ENCODE measurements around the gene HIVEP3. TPM values are rescaled to one million over a fixed set of nuclear protein-coding genes. Genes with fewer than 3 reads are reported as not detected.

The HIVEP3 gene
- total RNA-seq, 2 donors from 2014 or later = 3.4 to 4.0 TPM

DNA sequence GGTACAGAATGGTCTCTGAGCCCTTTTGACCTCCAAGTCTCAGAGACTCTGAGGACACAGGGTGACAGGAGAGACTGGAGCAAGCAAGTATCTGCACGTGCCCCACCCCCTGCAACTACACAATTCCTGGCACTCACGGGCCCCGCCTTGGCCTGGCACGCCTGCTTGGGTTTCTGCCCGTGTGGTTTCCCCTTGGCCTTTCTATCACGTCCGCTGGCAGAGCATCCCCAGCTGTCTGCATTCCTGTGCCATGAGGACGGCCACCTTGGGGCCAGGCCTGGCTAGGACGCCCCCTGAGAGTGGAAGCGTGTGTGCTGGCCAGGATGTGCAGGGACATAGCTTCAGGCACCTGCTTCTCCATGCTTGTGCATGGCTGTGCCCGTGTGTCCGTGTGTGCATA is 419.9 kb downstream of the HIVEP3 start:
- WGBS, 2 donors = 29 to 57% methylated on average over 7 to 12 of the region's 12 CpGs
- Histone ChIP-seq H3K36me3 (replicated peaks in 1 of 2; ENCODE audit: insufficient read depth in 1 of 2, low read depth in 2 of 2) (no peaks in the 10 kb centered on the region), H3K4me3 (no peak overlapping the region), H3K27me3 (no peaks in the 10 kb centered on the region), H3K9me3 (no peaks in the 10 kb centered on the region), H3K4me1 (peaks cover 80% of the 10 kb centered on the region), H3K27ac (peak overlapping the region; percentile 48 to 90 (median 86))
- intact Hi-C loops (cut with DNase I) = no loop called here
- DNase-seq = peak; percentile 69 to 83 (median 78)
- peak in 2 of 3 donors; percentile 9 to 18 for TF ChIP-seq POLR2A (IDR thresholded peaks at IDR 0.05)
- TF ChIP-seq, protein P1, sequence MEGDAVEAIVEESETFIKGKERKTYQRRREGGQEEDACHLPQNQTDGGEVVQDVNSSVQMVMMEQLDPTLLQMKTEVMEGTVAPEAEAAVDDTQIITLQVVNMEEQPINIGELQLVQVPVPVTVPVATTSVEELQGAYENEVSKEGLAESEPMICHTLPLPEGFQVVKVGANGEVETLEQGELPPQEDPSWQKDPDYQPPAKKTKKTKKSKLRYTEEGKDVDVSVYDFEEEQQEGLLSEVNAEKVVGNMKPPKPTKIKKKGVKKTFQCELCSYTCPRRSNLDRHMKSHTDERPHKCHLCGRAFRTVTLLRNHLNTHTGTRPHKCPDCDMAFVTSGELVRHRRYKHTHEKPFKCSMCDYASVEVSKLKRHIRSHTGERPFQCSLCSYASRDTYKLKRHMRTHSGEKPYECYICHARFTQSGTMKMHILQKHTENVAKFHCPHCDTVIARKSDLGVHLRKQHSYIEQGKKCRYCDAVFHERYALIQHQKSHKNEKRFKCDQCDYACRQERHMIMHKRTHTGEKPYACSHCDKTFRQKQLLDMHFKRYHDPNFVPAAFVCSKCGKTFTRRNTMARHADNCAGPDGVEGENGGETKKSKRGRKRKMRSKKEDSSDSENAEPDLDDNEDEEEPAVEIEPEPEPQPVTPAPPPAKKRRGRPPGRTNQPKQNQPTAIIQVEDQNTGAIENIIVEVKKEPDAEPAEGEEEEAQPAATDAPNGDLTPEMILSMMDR (IDR thresholded peaks at IDR 0.05) = no peak
- ATAC-seq = peak; percentile 12

DNA sequence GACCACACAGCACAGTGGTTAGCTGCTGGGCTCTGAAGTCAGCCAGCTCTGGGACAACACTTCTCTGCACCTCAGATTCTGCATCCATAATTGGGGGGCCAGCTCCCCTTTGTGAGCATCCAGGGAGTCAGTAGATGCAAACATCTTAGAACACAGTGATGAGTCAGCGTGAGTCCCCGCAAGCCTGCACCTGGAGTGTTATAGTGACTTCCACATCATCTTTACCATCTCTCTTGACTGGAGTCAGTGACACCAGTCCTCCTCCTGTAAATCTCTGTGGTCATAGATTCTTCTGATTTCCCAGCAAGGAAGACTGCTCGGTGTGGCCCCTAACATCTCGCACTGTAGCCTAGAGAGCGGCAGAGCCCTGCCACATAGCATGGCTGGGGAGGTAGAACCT is 420.3 kb downstream of the HIVEP3 start:
- ATAC-seq = no peak
- TF ChIP-seq POLR2A (IDR thresholded peaks at IDR 0.05) = no peak
- TF ChIP-seq, protein P1 (IDR thresholded peaks at IDR 0.05) = no peak
- H3K4me1 ChIP-seq = peaks cover 80% of the 10 kb centered on the region
- intact Hi-C loops (cut with DNase I) = no loop called here
- 91 to 100% methylated on average over 2 to 5 of the region's 5 CpGs for WGBS, 2 donors
- no peaks in the 10 kb centered on the region for H3K36me3 ChIP-seq (replicated peaks in 1 of 2; ENCODE audit: insufficient read depth in 1 of 2, low read depth in 2 of 2)
- no peak overlapping the region for H3K4me3 ChIP-seq
- no peaks in the 10 kb centered on the region for H3K27me3 ChIP-seq
- H3K9me3 ChIP-seq = no peaks in the 10 kb centered on the region
- H3K27ac ChIP-seq = peak overlapping the region in 3 of 4 donors; percentile 83 to 90 (median 88)
- peak in 1 of 4 donors; percentile 17 for DNase-seq

DNA sequence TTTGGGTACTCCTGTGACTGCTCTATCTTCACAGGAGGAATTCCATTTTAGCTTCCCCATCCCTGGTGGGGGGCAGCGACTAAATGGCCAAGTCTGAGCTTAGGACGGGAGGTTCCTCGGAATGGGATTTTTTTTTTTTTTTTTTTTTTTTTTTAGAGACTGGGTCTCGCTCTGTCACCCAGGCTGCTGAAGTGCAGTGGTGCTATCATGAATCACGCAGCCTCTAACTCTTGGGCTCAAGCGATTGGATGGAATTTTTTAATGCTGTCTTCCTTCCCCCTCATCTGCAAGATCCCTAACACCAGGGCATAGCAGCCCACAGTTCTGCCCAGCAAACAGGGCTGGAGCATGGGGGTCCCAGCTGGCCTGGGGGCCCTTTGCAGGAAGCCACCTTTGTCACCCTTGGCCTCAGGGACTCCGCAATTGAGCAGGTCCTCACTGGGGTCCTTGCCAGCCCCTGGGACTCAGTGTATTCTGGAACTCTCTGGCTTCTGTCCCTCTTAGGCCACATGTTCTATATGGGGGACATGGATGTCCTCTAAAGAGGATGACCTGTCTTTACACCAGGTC is 421.2 kb downstream of the HIVEP3 start:
- intact Hi-C loops (cut with DNase I) = no loop called here
- H3K4me1 ChIP-seq = peaks cover 76% of the 10 kb centered on the region

DNA sequence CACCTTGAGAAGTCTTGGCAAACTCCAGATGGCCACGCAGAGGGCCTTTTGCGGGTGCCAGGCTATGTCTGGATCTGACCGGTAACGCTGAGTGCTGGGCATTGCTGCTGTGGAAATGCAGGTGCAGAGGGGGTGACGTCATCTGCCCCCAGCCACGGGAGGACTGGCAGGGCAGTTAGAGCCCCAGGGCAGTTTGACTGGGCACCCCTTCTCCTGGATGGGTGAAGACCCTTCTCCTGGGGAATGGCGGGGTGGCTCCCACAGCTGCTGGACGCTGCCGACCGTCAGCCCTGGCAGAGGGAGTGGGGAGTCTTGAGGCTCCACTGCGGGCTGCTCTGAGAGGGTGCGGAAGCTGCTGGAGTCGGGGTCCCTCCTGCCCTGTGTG is 421.7 kb downstream of the HIVEP3 start:
- H3K4me1 ChIP-seq = peaks cover 71% of the 10 kb centered on the region
- no peak for TF ChIP-seq POLR2A (IDR thresholded peaks at IDR 0.05)
- TF ChIP-seq, protein P1 (IDR thresholded peaks at IDR 0.05) = no peak
- H3K36me3 ChIP-seq (replicated peaks in 1 of 2; ENCODE audit: insufficient read depth in 1 of 2, low read depth in 2 of 2) = no peaks in the 10 kb centered on the region
- 87 to 100% methylated on average over 2 to 13 of the region's 13 CpGs for WGBS, 2 donors
- no peaks in the 10 kb centered on the region for H3K9me3 ChIP-seq
- ATAC-seq (no peak), DNase-seq (peak in 1 of 4 donors; percentile 38)
- intact Hi-C loops (cut with DNase I) = no loop called here
- H3K4me3 ChIP-seq = no peak overlapping the region
- peak overlapping the region in 3 of 4 donors; percentile 69 to 86 (median 75) for H3K27ac ChIP-seq
- no peaks in the 10 kb centered on the region for H3K27me3 ChIP-seq

More for the DNA sequence above, 421.2 kb downstream of the HIVEP3 start:
- TF ChIP-seq, protein P1 (IDR thresholded peaks at IDR 0.05) = no peak
- no peak for TF ChIP-seq POLR2A (IDR thresholded peaks at IDR 0.05)
- no peak for DNase-seq
- Histone ChIP-seq H3K9me3 (no peaks in the 10 kb centered on the region), H3K36me3 (replicated peaks in 1 of 2; ENCODE audit: insufficient read depth in 1 of 2, low read depth in 2 of 2) (no peaks in the 10 kb centered on the region), H3K4me3 (no peak overlapping the region), H3K27ac (peak overlapping the region in 3 of 4 donors; percentile 83 to 90 (median 88)), H3K27me3 (no peaks in the 10 kb centered on the region)
- 91 to 93% methylated on average over 4 to 7 of the region's 7 CpGs for whole genome bisulfite sequencing, 2 donors
- no peak for ATAC-seq

Measured in body of pancreas (tissue), 4 donors.